Measurements from ENCODE around the gene CASK.

GRCh38 chrX:41895826-41896225, 27.5 kb downstream of the CASK start:
- TF ChIP-seq POLR2AphosphoS5 (IDR thresholded peaks at IDR 0.05; ENCODE audit: low read depth) = no peak
- TF ChIP-seq, protein P1, sequence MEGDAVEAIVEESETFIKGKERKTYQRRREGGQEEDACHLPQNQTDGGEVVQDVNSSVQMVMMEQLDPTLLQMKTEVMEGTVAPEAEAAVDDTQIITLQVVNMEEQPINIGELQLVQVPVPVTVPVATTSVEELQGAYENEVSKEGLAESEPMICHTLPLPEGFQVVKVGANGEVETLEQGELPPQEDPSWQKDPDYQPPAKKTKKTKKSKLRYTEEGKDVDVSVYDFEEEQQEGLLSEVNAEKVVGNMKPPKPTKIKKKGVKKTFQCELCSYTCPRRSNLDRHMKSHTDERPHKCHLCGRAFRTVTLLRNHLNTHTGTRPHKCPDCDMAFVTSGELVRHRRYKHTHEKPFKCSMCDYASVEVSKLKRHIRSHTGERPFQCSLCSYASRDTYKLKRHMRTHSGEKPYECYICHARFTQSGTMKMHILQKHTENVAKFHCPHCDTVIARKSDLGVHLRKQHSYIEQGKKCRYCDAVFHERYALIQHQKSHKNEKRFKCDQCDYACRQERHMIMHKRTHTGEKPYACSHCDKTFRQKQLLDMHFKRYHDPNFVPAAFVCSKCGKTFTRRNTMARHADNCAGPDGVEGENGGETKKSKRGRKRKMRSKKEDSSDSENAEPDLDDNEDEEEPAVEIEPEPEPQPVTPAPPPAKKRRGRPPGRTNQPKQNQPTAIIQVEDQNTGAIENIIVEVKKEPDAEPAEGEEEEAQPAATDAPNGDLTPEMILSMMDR (IDR thresholded peaks at IDR 0.05; ENCODE audit: insufficient read depth, low read length) = no peak
